H9 (cell line): Measurements from ENCODE around the gene DGKG. TPM values are rescaled to one million over a fixed set of nuclear protein-coding genes. Genes with fewer than 3 reads are reported as not detected.
A peak's percentile ranks its signal among the peaks of the same experiment; 100 is the strongest.

Source experiments
- DNase-seq: peaks from one replicate; pipeline ENCODE4 v3.0.0-alpha.2; 2017
- H2AFZ ChIP-seq: one replicate; pipeline ENCODE4 v1.6.1; 2013; ENCODE audit warnings: mild to moderate bottlenecking, low read length, control low read depth, moderate library complexity
- H2AK5ac ChIP-seq: 2 replicates; pipeline ENCODE4 v1.6.1; 2013; ENCODE audit warnings: low read length, control low read depth, mixed read lengths; ENCODE audit not compliant: insufficient read length
- H2BK120ac ChIP-seq: one replicate; pipeline ENCODE4 v1.6.1; 2013; ENCODE audit warnings: low read depth, mild to moderate bottlenecking, low read length, control low read depth, inconsistent platforms; ENCODE audit not compliant: poor library complexity, severe bottlenecking
- H2BK12ac ChIP-seq: 2 replicates; pipeline ENCODE4 v1.6.1; 2013; ENCODE audit warnings: low read length, control low read depth, mixed read lengths, low read depth; ENCODE audit not compliant: insufficient read length
- H2BK15ac ChIP-seq: 2 replicates; pipeline ENCODE4 v1.6.1; 2013; ENCODE audit warnings: low read depth, low read length, control low read depth
- H2BK20ac ChIP-seq: one replicate; pipeline ENCODE4 v1.6.1; 2013; ENCODE audit warnings: low read depth, mild to moderate bottlenecking, low read length, control low read depth, inconsistent platforms; ENCODE audit not compliant: poor library complexity, severe bottlenecking
- H2BK5ac ChIP-seq: 2 replicates; pipeline ENCODE4 v1.6.1; 2013; ENCODE audit warnings: low read length, control low read depth, mixed read lengths; ENCODE audit not compliant: insufficient read length
- H3K14ac ChIP-seq: 2 replicates; pipeline ENCODE4 v1.6.1; 2013; ENCODE audit warnings: low read length, control low read depth; ENCODE audit not compliant: insufficient read depth
- H3K18ac ChIP-seq: 2 replicates; pipeline ENCODE4 v1.6.1; 2013; ENCODE audit warnings: low read depth, mild to moderate bottlenecking, mixed read lengths, low read length, control low read depth; ENCODE audit not compliant: insufficient read length
- H3K23ac ChIP-seq: 2 replicates; pipeline ENCODE4 v1.6.1; 2013; ENCODE audit warnings: low read length, control low read depth, mixed read lengths, low read depth; ENCODE audit not compliant: insufficient read length
- H3K23me2 ChIP-seq: 2 replicates; pipeline ENCODE4 v1.6.1; 2013; ENCODE audit warnings: low read depth, mild to moderate bottlenecking, mixed read lengths, low read length, control low read depth; ENCODE audit not compliant: insufficient read length, poor library complexity, severe bottlenecking
- H3K27ac ChIP-seq: 2 replicates; pipeline ENCODE4 v1.5.1; 2013; ENCODE audit warnings: low read length, control low read depth, mixed read lengths, low read depth; ENCODE audit not compliant: insufficient read length
- H3K27me3 ChIP-seq: 2 replicates; pipeline ENCODE4 v1.6.1; 2013; ENCODE audit warnings: low read length, control low read depth, inconsistent platforms; ENCODE audit not compliant: insufficient read depth
- H3K4ac ChIP-seq: 2 replicates; pipeline ENCODE4 v1.6.1; 2013; ENCODE audit warnings: low read depth, mild to moderate bottlenecking, control low read depth, inconsistent platforms, low read length, moderate library complexity
- H3K4me1 ChIP-seq: 2 replicates; pipeline ENCODE4 v1.6.1; 2013; ENCODE audit warnings: low read length, control low read depth, inconsistent platforms; ENCODE audit not compliant: insufficient read depth
- H3K4me2 ChIP-seq: 2 replicates; pipeline ENCODE4 v1.6.1; 2013; ENCODE audit warnings: low read length, control low read depth, mixed read lengths; ENCODE audit not compliant: insufficient read length, insufficient read depth
- H3K56ac ChIP-seq: 2 replicates; pipeline ENCODE4 v1.6.1; 2013; ENCODE audit warnings: low read depth, mild to moderate bottlenecking, mixed read lengths, low read length, control low read depth; ENCODE audit not compliant: insufficient read length
- H3K79me1 ChIP-seq: 2 replicates; pipeline ENCODE4 v1.6.1; 2013; ENCODE audit warnings: low read depth, mild to moderate bottlenecking, moderate library complexity, low read length, control low read depth, inconsistent platforms; ENCODE audit not compliant: insufficient read depth, poor library complexity, severe bottlenecking
- H3K79me2 ChIP-seq: 2 replicates; pipeline ENCODE4 v1.6.1; 2013; ENCODE audit warnings: low read length, control low read depth, inconsistent platforms; ENCODE audit not compliant: insufficient read depth
- H3K9ac ChIP-seq: 2 replicates; pipeline ENCODE4 v1.6.1; 2013; ENCODE audit warnings: low read length, control low read depth, mixed read lengths; ENCODE audit not compliant: insufficient read length; ENCODE audit errors: extremely low read depth
- H3K9me3 ChIP-seq: one replicate; pipeline ENCODE4 v1.6.1; 2013; ENCODE audit warnings: low read depth, low read length, inconsistent platforms; ENCODE audit not compliant: control insufficient read depth
- H3T11ph ChIP-seq: one replicate; pipeline ENCODE4 v1.6.1; 2013; ENCODE audit warnings: mild to moderate bottlenecking, low read length, control low read depth, inconsistent platforms
- H4K20me1 ChIP-seq: one replicate; pipeline ENCODE4 v1.6.1; 2013; ENCODE audit not compliant: control insufficient read depth, insufficient read length, insufficient read depth
- H4K5ac ChIP-seq: 2 replicates; pipeline ENCODE4 v1.6.1; 2013; ENCODE audit warnings: low read depth, mild to moderate bottlenecking, mixed read lengths, low read length, control low read depth; ENCODE audit not compliant: insufficient read length
- H4K8ac ChIP-seq: replicated peaks from 2 replicates; pipeline ENCODE4 v1.6.1; 2013; ENCODE audit warnings: low read length, control low read depth, mixed read lengths, low read depth; ENCODE audit not compliant: insufficient read length
- H4K91ac ChIP-seq: 2 replicates; pipeline ENCODE4 v1.6.1; 2013; ENCODE audit warnings: low read depth, mild to moderate bottlenecking, moderate library complexity, mixed read lengths, low read length, control low read depth; ENCODE audit not compliant: insufficient read length
- H3K27ac Mint-ChIP-seq, 3 experiments: 2 replicates in 2 of 3; 3 replicates in 1 of 3; pipeline ENCODE4 v1.8.0; 2020 to 2021; ENCODE audit warnings: mixed read lengths in 3 of 3, mild to moderate bottlenecking in 1 of 3, moderate library complexity in 1 of 3
- H3K27me3 Mint-ChIP-seq: 2 replicates; pipeline ENCODE4 v1.8.0; 2021; ENCODE audit warnings: low read depth, mild to moderate bottlenecking, moderate library complexity, mixed read lengths
- H3K36me3 Mint-ChIP-seq, 3 experiments: 2 replicates in 2 of 3; 3 replicates in 1 of 3; pipeline ENCODE4 v1.8.0; 2020 to 2021; ENCODE audit warnings: low read depth in 3 of 3, mixed read lengths in 3 of 3; ENCODE audit not compliant: insufficient read depth in 1 of 3
- H3K4me1 Mint-ChIP-seq, 2 experiments: 2 replicates each; pipeline ENCODE4 v1.8.0; 2020; ENCODE audit warnings: mixed read lengths in 2 of 2
- H3K4me3 Mint-ChIP-seq, 2 experiments: 2 replicates in 1 of 2; 3 replicates in 1 of 2; pipeline ENCODE4 v1.8.0; 2020 to 2021; ENCODE audit warnings: mild to moderate bottlenecking in 2 of 2, mixed read lengths in 2 of 2, moderate library complexity in 1 of 2
- H3K9me3 Mint-ChIP-seq, 2 experiments: 2 replicates in 1 of 2; 3 replicates in 1 of 2; pipeline ENCODE4 v1.8.0; 2020; ENCODE audit warnings: mild to moderate bottlenecking in 2 of 2, mixed read lengths in 2 of 2, moderate library complexity in 1 of 2
- WGBS: extraction: QIAGEN DNeasy Blood & Tissue Kit; methylation state at CpG from one replicate; pipeline ENCODE4 v1.1.7; 2013; ENCODE audit warnings: missing lambda C conversion rate, low lambda C conversion rate, mixed read lengths; ENCODE audit not compliant: insufficient read length; ENCODE audit errors: extremely low coverage; 5-methylcytosine and 5-hydroxymethylcytosine counted together
- total RNA-seq: library from RNA; stranded (reverse); gene quantifications from 2 replicates; pipeline ENCODE4 v1.2.1, GENCODE V29; 2021
- TF ChIP-seq, protein P1 (sequence below): fragments of 200-600 bp; sonication (generic); conservative IDR thresholded peaks from 3 replicates; pipeline ENCODE4 v1.8.0; 2021; ENCODE audit warnings: antibody characterized with exemption, mild to moderate bottlenecking

DGKG gene
- total RNA-seq, 1 experiment from 2014 or later: not detected

DNA sequence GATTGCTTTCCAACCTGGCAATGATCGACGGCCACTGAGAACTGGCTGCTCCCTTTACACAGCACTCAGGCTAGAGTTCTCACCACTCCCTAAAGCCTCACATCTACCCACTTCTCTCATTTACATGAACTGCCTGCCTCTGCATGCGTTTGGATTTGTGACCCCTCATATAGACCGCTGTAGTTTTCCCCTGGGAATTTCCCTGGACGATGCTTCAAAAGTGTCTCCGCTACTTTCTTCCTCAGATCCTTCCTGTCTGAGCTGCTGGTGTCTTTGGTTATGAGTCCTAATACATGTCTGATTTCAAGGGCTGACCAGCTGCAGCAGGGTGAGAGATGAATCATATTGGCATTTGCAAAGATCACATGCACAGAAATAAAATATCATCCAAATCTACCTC is 136.4 kb downstream of the DGKG start:
- Histone ChIP-seq H3T11ph (no peak overlapping the region), H2BK120ac (no peak overlapping the region), H3K14ac (no peak overlapping the region), H3K27ac (no peak overlapping the region), H3K4me2 (no peak overlapping the region), H2AK5ac (no peak overlapping the region), H2AFZ (no peak overlapping the region), H3K27me3 (no peaks in the 10 kb centered on the region), H4K91ac (no peak overlapping the region), H3K79me2 (no peaks in the 10 kb centered on the region), H4K20me1 (no peaks in the 10 kb centered on the region), H3K18ac (no peak overlapping the region), H3K9me3 (no peaks in the 10 kb centered on the region), H3K9ac (no peak overlapping the region), H4K8ac (no peak overlapping the region), H2BK5ac (no peak overlapping the region), H3K23ac (no peak overlapping the region), H3K4me1 (no peaks in the 10 kb centered on the region), H4K5ac (no peak overlapping the region), H3K79me1 (no peaks in the 10 kb centered on the region), H2BK15ac (no peak overlapping the region), H3K56ac (no peak overlapping the region), H3K4ac (no peak overlapping the region), H3K23me2 (no peaks in the 10 kb centered on the region), H2BK12ac (no peak overlapping the region), H2BK20ac (no peak overlapping the region)
- peaks cover 10 to 17% of the 10 kb centered on the region in 2 experiments for H3K4me1 Mint-ChIP-seq
- H3K36me3 Mint-ChIP-seq: no peaks in the 10 kb centered on the region
- no peak for DNase-seq
- no CpG with 5 or more reads among the region's 6 CpGs for WGBS
- peak overlapping the region in 1 of 3 experiments; percentile 38; a peak in 1 of 7 replicates for H3K27ac Mint-ChIP-seq
- peaks cover 73% of the 10 kb centered on the region for H3K27me3 Mint-ChIP-seq
- no peak overlapping the region for H3K4me3 Mint-ChIP-seq
- TF ChIP-seq, protein P1, sequence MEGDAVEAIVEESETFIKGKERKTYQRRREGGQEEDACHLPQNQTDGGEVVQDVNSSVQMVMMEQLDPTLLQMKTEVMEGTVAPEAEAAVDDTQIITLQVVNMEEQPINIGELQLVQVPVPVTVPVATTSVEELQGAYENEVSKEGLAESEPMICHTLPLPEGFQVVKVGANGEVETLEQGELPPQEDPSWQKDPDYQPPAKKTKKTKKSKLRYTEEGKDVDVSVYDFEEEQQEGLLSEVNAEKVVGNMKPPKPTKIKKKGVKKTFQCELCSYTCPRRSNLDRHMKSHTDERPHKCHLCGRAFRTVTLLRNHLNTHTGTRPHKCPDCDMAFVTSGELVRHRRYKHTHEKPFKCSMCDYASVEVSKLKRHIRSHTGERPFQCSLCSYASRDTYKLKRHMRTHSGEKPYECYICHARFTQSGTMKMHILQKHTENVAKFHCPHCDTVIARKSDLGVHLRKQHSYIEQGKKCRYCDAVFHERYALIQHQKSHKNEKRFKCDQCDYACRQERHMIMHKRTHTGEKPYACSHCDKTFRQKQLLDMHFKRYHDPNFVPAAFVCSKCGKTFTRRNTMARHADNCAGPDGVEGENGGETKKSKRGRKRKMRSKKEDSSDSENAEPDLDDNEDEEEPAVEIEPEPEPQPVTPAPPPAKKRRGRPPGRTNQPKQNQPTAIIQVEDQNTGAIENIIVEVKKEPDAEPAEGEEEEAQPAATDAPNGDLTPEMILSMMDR: no peak
- no peaks in the 10 kb centered on the region for H3K9me3 Mint-ChIP-seq
